ENCODE measurements around the gene GPC1. TPM values are rescaled to one million over a fixed set of nuclear protein-coding genes. Genes with fewer than 3 reads are reported as not detected.

Gene GPC1
- total and polyA plus RNA-seq, 2 of the 4 experiments (the other 2 are of a cell fraction), result 16.0 to 211 TPM

- H3K56ac ChIP-seq (ENCODE audit: extremely low read depth, insufficient read depth, low read length), result no peak overlapping the region
- H3K9ac ChIP-seq (ENCODE audit: low read depth, low read length), result no peak overlapping the region
- H2BK15ac ChIP-seq (ENCODE audit: low read depth, low read length), result no peak overlapping the region
- no peak overlapping the region for H3K14ac ChIP-seq (replicated peaks; ENCODE audit: low read depth, low read length)
- no peak overlapping the region for H2AK5ac ChIP-seq (ENCODE audit: low read depth, low read length)
- no TSS peak for BruUV-seq (replicated peaks)
- H3K4ac ChIP-seq (ENCODE audit: low read depth, low read length), result no peak overlapping the region
- no peak overlapping the region for H3K4me3 ChIP-seq (ENCODE audit: insufficient read depth, low read depth, low read length)
- WGBS, 2 experiments (ENCODE audit: extremely low coverage in 2 of 2, insufficient read length in 1 of 2), result 100% methylated on average over 3 of the region's 14 CpGs; no CpG with 5 or more reads in 1 of the 2 experiments
- H3K27ac ChIP-seq (ENCODE audit: insufficient read depth, low read length), result no peak overlapping the region
- no peak overlapping the region for H3K18ac ChIP-seq (ENCODE audit: low read depth, low read length)
- intact Hi-C loops (cut with micrococcal nuclease), result no loop called here
- no peak overlapping the region for H3K4me2 ChIP-seq (ENCODE audit: low read depth, low read length)
- H4K20me1 ChIP-seq (ENCODE audit: insufficient read depth, low read length), result no peaks in the 10 kb centered on the region; the same call in 1 of the 2 replicates
- no peak overlapping the region for H2BK120ac ChIP-seq (ENCODE audit: low read depth, low read length)
- no peak overlapping the region for H3K23ac ChIP-seq (ENCODE audit: low read depth, low read length)
- no peak for ATAC-seq (ENCODE audit: low read depth)
- H2AFZ ChIP-seq (replicated peaks; ENCODE audit: low read length, poor library complexity), result no peak overlapping the region
- H4K8ac ChIP-seq (ENCODE audit: low read depth in 2 of 2, low read length in 2 of 2), result no peak overlapping the region
- no peak overlapping the region for H2BK20ac ChIP-seq (ENCODE audit: low read depth, low read length)
- no peak overlapping the region for H2BK5ac ChIP-seq (ENCODE audit: low read depth, low read length, poor library complexity, severe bottlenecking)
- H4K91ac ChIP-seq (ENCODE audit: insufficient read depth, low read depth, low read length), result no peak overlapping the region
- H3K27me3 ChIP-seq (ENCODE audit: control insufficient read depth, insufficient read depth, low read length), result no peaks in the 10 kb centered on the region
- no peaks in the 10 kb centered on the region for H3K79me1 ChIP-seq (ENCODE audit: low read depth in 1 of 2, low read length in 2 of 2)
- dilution Hi-C loops (cut with HindIII; ENCODE audit: low sequenced_read_pairs, unreplicated experiment), result no loop called here
- H3K36me3 ChIP-seq (ENCODE audit: control insufficient read depth, insufficient read depth, low read length), result no peaks in the 10 kb centered on the region
- no peaks in the 10 kb centered on the region for H3K4me1 ChIP-seq (ENCODE audit: control insufficient read depth, insufficient read depth, low read length)
- in situ Hi-C loops (cut with MboI; ENCODE audit: low sequenced_read_pairs), result loop anchor here (10.0 kb wide), 1 partner anchor 339 kb away; no protein-coding TSS in a partner anchor
- CTCF ChIA-PET, result no interaction called here
- H2AK9ac ChIP-seq (replicated peaks; ENCODE audit: low read depth, low read length, poor library complexity), result no peak overlapping the region
- peaks cover 6% of the 10 kb centered on the region; the same call in 1 of the 2 replicates for H3K9me1 ChIP-seq (ENCODE audit: insufficient read depth, low read length)
- TF ChIP-seq RAD21 (IDR thresholded peaks at IDR 0.05; ENCODE audit: low read length), result no peak
- TF ChIP-seq MAFK (IDR thresholded peaks at IDR 0.05; ENCODE audit: low read depth, low read length), result no peak
- TF ChIP-seq RFX5 (IDR thresholded peaks at IDR 0.05; ENCODE audit: low read depth, low read length), result no peak
- no peak for TF ChIP-seq USF2 (IDR thresholded peaks at IDR 0.05; ENCODE audit: low read depth, low read length)
- TF ChIP-seq MAZ (IDR thresholded peaks at IDR 0.05; ENCODE audit: borderline replicate concordance, low read depth, low read length), result no peak
- no peak for TF ChIP-seq CTCF (conservative IDR thresholded peaks at IDR 0.05; ENCODE audit: low read depth, low read length)
- no peak for TF ChIP-seq FOS (IDR thresholded peaks at IDR 0.05; ENCODE audit: low read depth, low read length)
- no peak for TF ChIP-seq BHLHE40 (IDR thresholded peaks at IDR 0.05; ENCODE audit: low read depth, low read length)
- TF ChIP-seq POLR2A (IDR thresholded peaks at IDR 0.05; ENCODE audit: low read depth, low read length), result no peak
- TF ChIP-seq CEBPB (IDR thresholded peaks at IDR 0.05; ENCODE audit: low read depth, low read length), result no peak
- TF ChIP-seq ELK1 (IDR thresholded peaks at IDR 0.05; ENCODE audit: borderline replicate concordance, low read depth, low read length), result no peak
- TF ChIP-seq RCOR1 (IDR thresholded peaks at IDR 0.05; ENCODE audit: insufficient replicate concordance, low read length), result no peak
- POLR2A ChIA-PET (ENCODE audit: unreplicated experiment), result no interaction called here
- DNase-seq, result no peak
- no peaks in the 10 kb centered on the region for H3K9me3 ChIP-seq (ENCODE audit: control insufficient read depth, insufficient read depth, low read length)
- no peak overlapping the region for H4K5ac ChIP-seq (ENCODE audit: low read depth, low read length)
Measured at GRCh38 chr2:240505910-240506309, 70.4 kb downstream of the GPC1 start.
